ENCODE data around the gene RPS15.

Gene RPS15

GRCh38 chr19:1433119-1434039 is 4.8 kb upstream of the RPS15 start:
- peaks cover 67% of the 10 kb centered on the region for H3K36me3 ChIP-seq (ENCODE audit: insufficient read depth, low read length)
- H2AFZ ChIP-seq (ENCODE audit: low read length), result no peak overlapping the region
- H3K27me3 ChIP-seq (ENCODE audit: insufficient read depth, low read length), result no peaks in the 10 kb centered on the region
- H3K9ac ChIP-seq (ENCODE audit: low read length), result no peak overlapping the region
- H3K27ac ChIP-seq (ENCODE audit: low read depth, low read length, poor library complexity, severe bottlenecking), result no peak overlapping the region
- H3K4me3 ChIP-seq (ENCODE audit: low read depth, low read length, poor library complexity, severe bottlenecking), result no peak overlapping the region
- H3K4me2 ChIP-seq (ENCODE audit: low read length), result no peak overlapping the region
- TF ChIP-seq CTCF (IDR thresholded peaks at IDR 0.05; ENCODE audit: low read length) (no peak), EZH2 (IDR thresholded peaks at IDR 0.05; ENCODE audit: borderline replicate concordance, low read length) (no peak)
- peaks cover 7% of the 10 kb centered on the region for H3K4me1 ChIP-seq (ENCODE audit: insufficient read depth, low read length, severe bottlenecking)
- no peaks in the 10 kb centered on the region for H3K9me2 ChIP-seq (ENCODE audit: low read depth, low read length)
- no peaks in the 10 kb centered on the region for H3K9me3 ChIP-seq (ENCODE audit: low read length)
- H3K79me2 ChIP-seq (ENCODE audit: insufficient read depth, low read length), result peaks cover under 1% of the 10 kb centered on the region; the same call in 1 of the 2 replicates
- H3F3A ChIP-seq (ENCODE audit: insufficient read depth, low read length), result peaks cover 3% of the 10 kb centered on the region; the same call in 1 of the 2 replicates
- no peaks in the 10 kb centered on the region for H4K20me1 ChIP-seq (ENCODE audit: insufficient read depth, low read length)

- Histone ChIP-seq H3K9ac (ENCODE audit: low read length) (no peak overlapping the region), H3K79me2 (ENCODE audit: insufficient read depth, low read length) (peaks cover 6% of the 10 kb centered on the region), H3K4me3 (ENCODE audit: low read depth, low read length, poor library complexity, severe bottlenecking) (no peak overlapping the region), H3K27ac (ENCODE audit: low read depth, low read length, poor library complexity, severe bottlenecking) (no peak overlapping the region), H4K20me1 (ENCODE audit: insufficient read depth, low read length) (no peaks in the 10 kb centered on the region), H3K9me3 (ENCODE audit: low read length) (no peaks in the 10 kb centered on the region), H3K27me3 (ENCODE audit: insufficient read depth, low read length) (no peaks in the 10 kb centered on the region), H2AFZ (ENCODE audit: low read length) (no peak overlapping the region), H3K4me2 (ENCODE audit: low read length) (no peak overlapping the region), H3K9me2 (ENCODE audit: low read depth, low read length) (no peaks in the 10 kb centered on the region), H3K36me3 (ENCODE audit: insufficient read depth, low read length) (peaks cover 63% of the 10 kb centered on the region), H3F3A (ENCODE audit: insufficient read depth, low read length) (peaks cover 3% of the 10 kb centered on the region; the same call in 1 of the 2 replicates), H3K4me1 (ENCODE audit: insufficient read depth, low read length, severe bottlenecking) (peaks cover 7% of the 10 kb centered on the region)
- TF ChIP-seq CTCF (IDR thresholded peaks at IDR 0.05; ENCODE audit: low read length) (no peak), EZH2 (IDR thresholded peaks at IDR 0.05; ENCODE audit: borderline replicate concordance, low read length) (no peak)
Observed at GRCh38 chr19:1434040-1434366, 4.2 kb upstream of the RPS15 start.

- no peak for TF ChIP-seq CTCF (IDR thresholded peaks at IDR 0.05; ENCODE audit: low read length)
- no peak for TF ChIP-seq EZH2 (IDR thresholded peaks at IDR 0.05; ENCODE audit: borderline replicate concordance, low read length)
Observed at GRCh38 chr19:1434577-1435060, 3.6 kb upstream of the RPS15 start.

More at GRCh38 chr19:1434577-1435060, 3.6 kb upstream of the RPS15 start:
- H3K9me3 ChIP-seq (ENCODE audit: low read length), result no peaks in the 10 kb centered on the region
- H4K20me1 ChIP-seq (ENCODE audit: insufficient read depth, low read length), result no peaks in the 10 kb centered on the region
- peaks cover 63% of the 10 kb centered on the region for H3K36me3 ChIP-seq (ENCODE audit: insufficient read depth, low read length)
- peaks cover 3% of the 10 kb centered on the region; the same call in 1 of the 2 replicates for H3F3A ChIP-seq (ENCODE audit: insufficient read depth, low read length)
- no peak overlapping the region for H3K9ac ChIP-seq (ENCODE audit: low read length)
- H3K27ac ChIP-seq (ENCODE audit: low read depth, low read length, poor library complexity, severe bottlenecking), result no peak overlapping the region
- peaks cover 7% of the 10 kb centered on the region for H3K4me1 ChIP-seq (ENCODE audit: insufficient read depth, low read length, severe bottlenecking)
- H3K4me2 ChIP-seq (ENCODE audit: low read length), result no peak overlapping the region
- H3K4me3 ChIP-seq (ENCODE audit: low read depth, low read length, poor library complexity, severe bottlenecking), result no peak overlapping the region
- no peaks in the 10 kb centered on the region for H3K27me3 ChIP-seq (ENCODE audit: insufficient read depth, low read length)
- H2AFZ ChIP-seq (ENCODE audit: low read length), result no peak overlapping the region
- H3K9me2 ChIP-seq (ENCODE audit: low read depth, low read length), result no peaks in the 10 kb centered on the region
- H3K79me2 ChIP-seq (ENCODE audit: insufficient read depth, low read length), result peaks cover 12% of the 10 kb centered on the region
